ENCODE data around the gene NSUN6. TPM values are rescaled to one million over a fixed set of nuclear protein-coding genes. Genes with fewer than 3 reads are reported as not detected.
A peak's percentile ranks its signal among the peaks of the same experiment; 100 is the strongest.

The NSUN6 gene
- total RNA-seq, 1 experiment from 2014 or later, result 6.0 TPM

- CTCF ChIA-PET, result no interaction called here
- peak overlapping the region; percentile 71; the same call in 1 of the 2 replicates for H3K4me2 ChIP-seq (ENCODE audit: low read length)
Measured at GRCh38 chr10:18611168-18611567, 40.2 kb downstream of the NSUN6 start.

GRCh38 chr10:18610517-18610916 lies 40.9 kb downstream of the NSUN6 start:
- peak overlapping the region; percentile 85 for H3K9ac ChIP-seq (ENCODE audit: low read length)
- no peaks in the 10 kb centered on the region for H3K9me2 ChIP-seq (replicated peaks; ENCODE audit: low read length)
- intact Hi-C loops (cut with micrococcal nuclease), result loop anchor here (2.0 kb wide), 2 partner anchors 40 to 48 kb away; partner anchors contain the start of genes ARL5B and NSUN6
- peak overlapping the region; percentile 98 for H3K27ac ChIP-seq (ENCODE audit: low read length)
- ATAC-seq (peak; percentile 80), DNase-seq (peak; percentile 87)
- no peaks in the 10 kb centered on the region for H3K79me2 ChIP-seq (ENCODE audit: low read length)
- H4K20me1 ChIP-seq (ENCODE audit: low read length), result no peaks in the 10 kb centered on the region
- ChIA-PET POLR2A (ENCODE audit: unreplicated experiment) (no interaction called here), CTCF (no interaction called here)
- TF ChIP-seq CTCF (conservative IDR thresholded peaks at IDR 0.05; ENCODE audit: low read depth, low read length) (no peak), EZH2 (IDR thresholded peaks at IDR 0.05; ENCODE audit: low read length, unreplicated experiment) (no peak), EZH2phosphoT487 (IDR thresholded peaks at IDR 0.05; ENCODE audit: borderline replicate concordance, low read length) (no peak)
- no TSS peak for BruUV-seq (replicated peaks)
- H2AFZ ChIP-seq (ENCODE audit: low read length), result no peak overlapping the region
- no peaks in the 10 kb centered on the region for H3K9me3 ChIP-seq (ENCODE audit: low read length)
- H3K4me2 ChIP-seq (ENCODE audit: low read length), result peak overlapping the region; percentile 73
- peak overlapping the region; percentile 37; the same call in 1 of the 2 replicates for H3K4me3 ChIP-seq (ENCODE audit: low read length)
- H3F3A ChIP-seq (ENCODE audit: low read length, unreplicated experiment), result peaks cover 9% of the 10 kb centered on the region
- H3K36me3 ChIP-seq (ENCODE audit: low read depth, low read length), result no peaks in the 10 kb centered on the region
- H3K27me3 ChIP-seq (ENCODE audit: low read length), result no peaks in the 10 kb centered on the region
- peaks cover 74% of the 10 kb centered on the region for H3K4me1 ChIP-seq (ENCODE audit: insufficient read depth, low read length)

More at GRCh38 chr10:18611168-18611567, 40.2 kb downstream of the NSUN6 start:
- TF ChIP-seq EZH2phosphoT487 (IDR thresholded peaks at IDR 0.05; ENCODE audit: borderline replicate concordance, low read length) (no peak), CTCF (conservative IDR thresholded peaks at IDR 0.05; ENCODE audit: low read depth, low read length) (no peak), EZH2 (IDR thresholded peaks at IDR 0.05; ENCODE audit: low read length, unreplicated experiment) (no peak)
- Histone ChIP-seq H3K36me3 (ENCODE audit: low read depth, low read length) (no peaks in the 10 kb centered on the region), H4K20me1 (ENCODE audit: low read length) (no peaks in the 10 kb centered on the region), H3K4me3 (ENCODE audit: low read length) (no peak overlapping the region), H3K79me2 (ENCODE audit: low read length) (no peaks in the 10 kb centered on the region), H3K9me3 (ENCODE audit: low read length) (no peaks in the 10 kb centered on the region), H3K9ac (ENCODE audit: low read length) (peak overlapping the region; percentile 85), H3K27ac (ENCODE audit: low read length) (peak overlapping the region; percentile 98), H3K9me2 (replicated peaks; ENCODE audit: low read length) (no peaks in the 10 kb centered on the region), H2AFZ (ENCODE audit: low read length) (no peak overlapping the region), H3F3A (ENCODE audit: low read length, unreplicated experiment) (peaks cover 11% of the 10 kb centered on the region), H3K27me3 (ENCODE audit: low read length) (no peaks in the 10 kb centered on the region), H3K4me1 (ENCODE audit: insufficient read depth, low read length) (peaks cover 78% of the 10 kb centered on the region)
- POLR2A ChIA-PET (ENCODE audit: unreplicated experiment), result no interaction called here
- no peak for DNase-seq
- intact Hi-C loops (cut with micrococcal nuclease), result loop anchor here (2.0 kb wide), 2 partner anchors 40 to 48 kb away; partner anchors contain the start of genes ARL5B and NSUN6
- no TSS peak for BruUV-seq (replicated peaks)
- no peak for ATAC-seq

GRCh38 chr10:18608596-18608995 lies 42.8 kb downstream of the NSUN6 start:
- H3K27ac ChIP-seq (ENCODE audit: low read length), result peak overlapping the region; percentile 98
- DNase-seq, result peak; percentile 51
- POLR2A ChIA-PET (ENCODE audit: unreplicated experiment), result interaction anchor here (0.6 to 0.9 kb wide), 2 partner anchors 37 to 50 kb away, joined by 3 to 7 read pairs; no protein-coding TSS in a partner anchor

More at GRCh38 chr10:18608596-18608995, 42.8 kb downstream of the NSUN6 start:
- H3K4me3 ChIP-seq (ENCODE audit: low read length), result peak overlapping the region; percentile 42; the same call in 1 of the 2 replicates
- H3K4me2 ChIP-seq (ENCODE audit: low read length), result peak overlapping the region; percentile 71
- no peaks in the 10 kb centered on the region for H3K79me2 ChIP-seq (ENCODE audit: low read length)
- peaks cover 68% of the 10 kb centered on the region for H3K4me1 ChIP-seq (ENCODE audit: insufficient read depth, low read length)
- H3K9ac ChIP-seq (ENCODE audit: low read length), result peak overlapping the region; percentile 77
- no TSS peak for BruUV-seq (replicated peaks)
- intact Hi-C loops (cut with micrococcal nuclease), result no loop called here
- CTCF ChIA-PET, result no interaction called here
- H3K27me3 ChIP-seq (ENCODE audit: low read length), result no peaks in the 10 kb centered on the region
- peaks cover 9% of the 10 kb centered on the region for H3F3A ChIP-seq (ENCODE audit: low read length, unreplicated experiment)
- TF ChIP-seq EZH2phosphoT487 (IDR thresholded peaks at IDR 0.05; ENCODE audit: borderline replicate concordance, low read length) (no peak), EZH2 (IDR thresholded peaks at IDR 0.05; ENCODE audit: low read length, unreplicated experiment) (no peak), CTCF (conservative IDR thresholded peaks at IDR 0.05; ENCODE audit: low read depth, low read length) (no peak)
- no peak overlapping the region for H2AFZ ChIP-seq (ENCODE audit: low read length)
- peak; percentile 32 for ATAC-seq
- no peaks in the 10 kb centered on the region for H3K9me3 ChIP-seq (ENCODE audit: low read length)
- H3K36me3 ChIP-seq (ENCODE audit: low read depth, low read length), result no peaks in the 10 kb centered on the region
- no peaks in the 10 kb centered on the region for H3K9me2 ChIP-seq (replicated peaks; ENCODE audit: low read length)
- H4K20me1 ChIP-seq (ENCODE audit: low read length), result no peaks in the 10 kb centered on the region
